Activated CD8-positive, alpha-beta memory T cell treated with anti-CD3 and anti-CD28 coated beads, Interleukin-2, amount 50 U/mL, for 4 hours (primary cell): Measurements from ENCODE around the gene TBC1D2.
"Not testable (repeated sequence)": the region's sequence is repeated elsewhere in the genome, so short reads cannot be mapped to it uniquely, and the experiment has no call there.

Source experiments
- DNase-seq: peaks from one replicate; pipeline ENCODE4 v3.0.0-alpha.2; 2020

TBC1D2 gene

GRCh38 chr9:98271479-98271878 lies 16.0 kb upstream of the TBC1D2 start:
- DNase-seq: no peak

- DNase-seq: not testable (repeated sequence)
Observed at GRCh38 chr9:98270284-98270683, 14.8 kb upstream of the TBC1D2 start.

- not testable (repeated sequence) for DNase-seq
Observed at GRCh38 chr9:98269652-98270051, 14.2 kb upstream of the TBC1D2 start.

- DNase-seq: not testable (repeated sequence)
Observed at GRCh38 chr9:98267556-98267955, 12.1 kb upstream of the TBC1D2 start.

GRCh38 chr9:98264516-98264915 lies 9.1 kb upstream of the TBC1D2 start:
- DNase-seq: no peak

GRCh38 chr9:98263482-98264357 lies 8.3 kb upstream of the TBC1D2 start:
- DNase-seq: peak; percentile 80

- no peak for DNase-seq
Observed at GRCh38 chr9:98263080-98263479, 7.6 kb upstream of the TBC1D2 start.

- DNase-seq: no peak
Observed at GRCh38 chr9:98262056-98262455, 6.6 kb upstream of the TBC1D2 start.

GRCh38 chr9:98260635-98261034 lies 5.2 kb upstream of the TBC1D2 start:
- no peak for DNase-seq

- no peak for DNase-seq
Observed at GRCh38 chr9:98259791-98260190, 4.3 kb upstream of the TBC1D2 start.

GRCh38 chr9:98256756-98257155 lies 1.3 kb upstream of the TBC1D2 start:
- peak; percentile 34 for DNase-seq

- no peak for DNase-seq
Observed at GRCh38 chr9:98255061-98255577, 330 bp downstream of the TBC1D2 start.

- DNase-seq: no peak
Observed at GRCh38 chr9:98254228-98255060, 1.0 kb downstream of the TBC1D2 start.

GRCh38 chr9:98253565-98253964 lies 1.9 kb downstream of the TBC1D2 start:
- no peak for DNase-seq

- no peak for DNase-seq
Observed at GRCh38 chr9:98251551-98251950, 3.9 kb downstream of the TBC1D2 start.

GRCh38 chr9:98249771-98250170 lies 5.7 kb downstream of the TBC1D2 start:
- no peak for DNase-seq

- DNase-seq: no peak
Observed at GRCh38 chr9:98248737-98249474, 6.5 kb downstream of the TBC1D2 start.

- DNase-seq: no peak
Observed at GRCh38 chr9:98247831-98248657, 7.4 kb downstream of the TBC1D2 start.

GRCh38 chr9:98242426-98242825 lies 13.0 kb downstream of the TBC1D2 start:
- DNase-seq: no peak

GRCh38 chr9:98241357-98242300 lies 13.8 kb downstream of the TBC1D2 start:
- no peak for DNase-seq

- no peak for DNase-seq
Observed at GRCh38 chr9:98240475-98240874, 15.0 kb downstream of the TBC1D2 start.
